Activated T-helper 17 cell treated with anti-CD3 and anti-CD28 coated beads, Interleukin-2, amount 50 U/mL, for 72 hours (primary cell): ENCODE results near the gene MARCHF7. TPM values are rescaled to one million over a fixed set of nuclear protein-coding genes. Genes with fewer than 3 reads are reported as not detected.
"Not testable (repeated sequence)": the region's sequence is repeated elsewhere in the genome, so short reads cannot be mapped to it uniquely, and the experiment has no call there.

Source experiments
- ATAC-seq: fragments of 150-1000 bp; cut with Tn5 transposase; replicated peaks from 2 replicates; pipeline ENCODE4 v1.10.0; 2021; ENCODE audit warnings: mild to moderate bottlenecking, moderate library complexity
- H3K27ac Mint-ChIP-seq: one replicate; pipeline ENCODE4 v1.8.0; 2022; ENCODE audit warnings: mixed read lengths
- H3K27me3 Mint-ChIP-seq: one replicate; pipeline ENCODE4 v1.8.0; 2022; ENCODE audit warnings: mixed read lengths
- H3K36me3 Mint-ChIP-seq: one replicate; pipeline ENCODE4 v1.8.0; 2022; ENCODE audit warnings: low read depth, mild to moderate bottlenecking, mixed read lengths
- H3K4me1 Mint-ChIP-seq: one replicate; pipeline ENCODE4 v1.8.0; 2022; ENCODE audit warnings: mixed read lengths
- H3K4me3 Mint-ChIP-seq: one replicate; pipeline ENCODE4 v1.8.0; 2022; ENCODE audit warnings: mild to moderate bottlenecking, mixed read lengths
- H3K9me3 Mint-ChIP-seq: one replicate; pipeline ENCODE4 v1.8.0; 2022; ENCODE audit warnings: mixed read lengths
- total RNA-seq, 2 donors: library from RNA; stranded (reverse); gene quantifications; one replicate each; pipeline ENCODE4 v1.2.3, GENCODE V29; 2022

The MARCHF7 gene
- total RNA-seq, result 10 to 100 TPM; 69.6 to 71.0 TPM

- Mint-ChIP-seq H3K4me1 (peaks cover 14% of the 10 kb centered on the region), H3K27me3 (no peaks in the 10 kb centered on the region), H3K9me3 (no peaks in the 10 kb centered on the region), H3K4me3 (peak within 1 kb of the TSS; percentile 91), H3K36me3 (peaks cover 65% of the 10 kb centered on the region), H3K27ac (peak within 1 kb of the TSS; percentile 100)
- peak; percentile 93 for ATAC-seq
These were observed at the start of gene MARCHF7 for GRCh38 chr2:159712143-159712928. TSS of gene MARCHF7 (plus strand) at chr2:159712506. CDS start at chr2:159729023, 16,517 bp downstream.

GRCh38 chr2:159667423-159667822 is 44.9 kb upstream of the MARCHF7 start:
- H3K4me3 Mint-ChIP-seq, ATAC-seq, H3K4me1 Mint-ChIP-seq, H3K9me3 Mint-ChIP-seq, H3K27me3 Mint-ChIP-seq, H3K27ac Mint-ChIP-seq: not testable (repeated sequence)
- H3K36me3 Mint-ChIP-seq, result peaks cover 13% of the 10 kb centered on the region

GRCh38 chr2:159671047-159671446 is 41.3 kb upstream of the MARCHF7 start:
- no peaks in the 10 kb centered on the region for H3K27me3 Mint-ChIP-seq
- H3K4me3 Mint-ChIP-seq, result no peak overlapping the region
- ATAC-seq, result no peak
- H3K9me3 Mint-ChIP-seq, result no peaks in the 10 kb centered on the region
- no peaks in the 10 kb centered on the region for H3K4me1 Mint-ChIP-seq
- H3K27ac Mint-ChIP-seq, result no peak overlapping the region
- H3K36me3 Mint-ChIP-seq, result peaks cover 13% of the 10 kb centered on the region

- no peak overlapping the region for H3K4me3 Mint-ChIP-seq
These were observed 34.7 kb upstream of the MARCHF7 start for GRCh38 chr2:159677654-159678053.

GRCh38 chr2:159680692-159681091 is 31.6 kb upstream of the MARCHF7 start:
- no peak overlapping the region for H3K4me3 Mint-ChIP-seq
- no peaks in the 10 kb centered on the region for H3K36me3 Mint-ChIP-seq
- H3K27me3 Mint-ChIP-seq, result no peaks in the 10 kb centered on the region
- no peak overlapping the region for H3K27ac Mint-ChIP-seq
- no peak for ATAC-seq
- no peaks in the 10 kb centered on the region for H3K9me3 Mint-ChIP-seq
- H3K4me1 Mint-ChIP-seq, result no peaks in the 10 kb centered on the region

More at GRCh38 chr2:159677654-159678053, 34.7 kb upstream of the MARCHF7 start:
- no peaks in the 10 kb centered on the region for H3K4me1 Mint-ChIP-seq
- no peak for ATAC-seq
- H3K27ac Mint-ChIP-seq, result no peak overlapping the region
- H3K9me3 Mint-ChIP-seq, result no peaks in the 10 kb centered on the region
- no peaks in the 10 kb centered on the region for H3K36me3 Mint-ChIP-seq
- no peaks in the 10 kb centered on the region for H3K27me3 Mint-ChIP-seq

GRCh38 chr2:159683817-159684216 is 28.5 kb upstream of the MARCHF7 start:
- Mint-ChIP-seq H3K4me1 (no peaks in the 10 kb centered on the region), H3K4me3 (no peak overlapping the region), H3K36me3 (no peaks in the 10 kb centered on the region), H3K9me3 (no peaks in the 10 kb centered on the region), H3K27me3 (no peaks in the 10 kb centered on the region), H3K27ac (no peak overlapping the region)
- ATAC-seq, result no peak

GRCh38 chr2:159684796-159685195 is 27.5 kb upstream of the MARCHF7 start:
- no peaks in the 10 kb centered on the region for H3K9me3 Mint-ChIP-seq
- H3K36me3 Mint-ChIP-seq, result no peaks in the 10 kb centered on the region
- H3K27me3 Mint-ChIP-seq, result no peaks in the 10 kb centered on the region
- H3K4me1 Mint-ChIP-seq, result no peaks in the 10 kb centered on the region
- no peak overlapping the region for H3K4me3 Mint-ChIP-seq
- no peak for ATAC-seq
- H3K27ac Mint-ChIP-seq, result no peak overlapping the region

GRCh38 chr2:159694500-159695040 is 17.7 kb upstream of the MARCHF7 start:
- Mint-ChIP-seq H3K4me3 (no peak overlapping the region), H3K4me1 (no peaks in the 10 kb centered on the region), H3K27ac (no peak overlapping the region), H3K27me3 (no peaks in the 10 kb centered on the region), H3K9me3 (no peaks in the 10 kb centered on the region), H3K36me3 (no peaks in the 10 kb centered on the region)
- no peak for ATAC-seq

- Mint-ChIP-seq H3K36me3 (no peaks in the 10 kb centered on the region), H3K4me1 (no peaks in the 10 kb centered on the region), H3K4me3 (no peak overlapping the region), H3K27me3 (no peaks in the 10 kb centered on the region), H3K27ac (no peak overlapping the region), H3K9me3 (no peaks in the 10 kb centered on the region)
- no peak for ATAC-seq
These were observed 16.4 kb upstream of the MARCHF7 start for GRCh38 chr2:159695795-159696448.

- H3K36me3 Mint-ChIP-seq, result no peaks in the 10 kb centered on the region
- no peaks in the 10 kb centered on the region for H3K27me3 Mint-ChIP-seq
- no peak for ATAC-seq
- no peak overlapping the region for H3K27ac Mint-ChIP-seq
- H3K4me3 Mint-ChIP-seq, result no peak overlapping the region
- no peaks in the 10 kb centered on the region for H3K9me3 Mint-ChIP-seq
- no peaks in the 10 kb centered on the region for H3K4me1 Mint-ChIP-seq
These were observed 8.8 kb upstream of the MARCHF7 start for GRCh38 chr2:159703491-159703890.

- H3K9me3 Mint-ChIP-seq, result no peaks in the 10 kb centered on the region
- ATAC-seq, result no peak
These were observed 5.8 kb upstream of the MARCHF7 start for GRCh38 chr2:159706385-159706980.

GRCh38 chr2:159708066-159708760 is 4.1 kb upstream of the MARCHF7 start:
- Mint-ChIP-seq H3K4me3 (no peak overlapping the region), H3K4me1 (peaks cover 4% of the 10 kb centered on the region), H3K36me3 (peaks cover 24% of the 10 kb centered on the region), H3K27me3 (no peaks in the 10 kb centered on the region), H3K27ac (no peak overlapping the region), H3K9me3 (no peaks in the 10 kb centered on the region)
- no peak for ATAC-seq

More at GRCh38 chr2:159706385-159706980, 5.8 kb upstream of the MARCHF7 start:
- Mint-ChIP-seq H3K4me3 (no peak overlapping the region), H3K27me3 (no peaks in the 10 kb centered on the region), H3K36me3 (peaks cover 8% of the 10 kb centered on the region), H3K4me1 (peaks cover under 1% of the 10 kb centered on the region), H3K27ac (no peak overlapping the region)

GRCh38 chr2:159710601-159711180 is 1.6 kb upstream of the MARCHF7 start:
- peaks cover 49% of the 10 kb centered on the region for H3K36me3 Mint-ChIP-seq
- H3K4me1 Mint-ChIP-seq, result peaks cover 9% of the 10 kb centered on the region
- H3K9me3 Mint-ChIP-seq, result no peaks in the 10 kb centered on the region
- no peak for ATAC-seq
- no peaks in the 10 kb centered on the region for H3K27me3 Mint-ChIP-seq
- no peak overlapping the region for H3K27ac Mint-ChIP-seq
- H3K4me3 Mint-ChIP-seq, result peak overlapping the region; percentile 91
